NOMO-1 (cell line): Measurements from ENCODE around the gene FAM181B.

ENCODE experiments used
- DNase-seq, 2 experiments: peaks; one replicate each; lab custom pipeline; 2025; ENCODE audit not compliant: unreplicated experiment in 2 of 2; lab: John Stamatoyannopoulos, UW

FAM181B gene

DNA sequence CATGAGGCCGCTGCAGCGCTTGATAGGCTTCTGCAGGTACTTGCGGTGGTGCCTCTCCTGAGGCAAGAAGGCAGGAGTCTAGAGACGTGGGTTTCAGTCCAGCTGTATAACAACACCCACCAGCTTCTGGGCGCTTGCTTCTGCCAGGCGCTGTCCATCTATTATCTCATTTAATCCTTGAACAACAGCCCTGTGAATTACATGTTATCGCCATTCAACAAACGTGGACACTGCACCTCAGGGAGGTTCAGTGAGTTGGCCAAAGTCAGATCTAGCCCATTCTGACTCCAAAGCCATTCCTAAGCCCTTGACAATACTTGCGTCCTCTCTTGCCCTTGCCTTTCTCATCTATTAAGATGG is 436 bp upstream of the FAM181B start:
- DNase-seq, result no peak

DNA sequence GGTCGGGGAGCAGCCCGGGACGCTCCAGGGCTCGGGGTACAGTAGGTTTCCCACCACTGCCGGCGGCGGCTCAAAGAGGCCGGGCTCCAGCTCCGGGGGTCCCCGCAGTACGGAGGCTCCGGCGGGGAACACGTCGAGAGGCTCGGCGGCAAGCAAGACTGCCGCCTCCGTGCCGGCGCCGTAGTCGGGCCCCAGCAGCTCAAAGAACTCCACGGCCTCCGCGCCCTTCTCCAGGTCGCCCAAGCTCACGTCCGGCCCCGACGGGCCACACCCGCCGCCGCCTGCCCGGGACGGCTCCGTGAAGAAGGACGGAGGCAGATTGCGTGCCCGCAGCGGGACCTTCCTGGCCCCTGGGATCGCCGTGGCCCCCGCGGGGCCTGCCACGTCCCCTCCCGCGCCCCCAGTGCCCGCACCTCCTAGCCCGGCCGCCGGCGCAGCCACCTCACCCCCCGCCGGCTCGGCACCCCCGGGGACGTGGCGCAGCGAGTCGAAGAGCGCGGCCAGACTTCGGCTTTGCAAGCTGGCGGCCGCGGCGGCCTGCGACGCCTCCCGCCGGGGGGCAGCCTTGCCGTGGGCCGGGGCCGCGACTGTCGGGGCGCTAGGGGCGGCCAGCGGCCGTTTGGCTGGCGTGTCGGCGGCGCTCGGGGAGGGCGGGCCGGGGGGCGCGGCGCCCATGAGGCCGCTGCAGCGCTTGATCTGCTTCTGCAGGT is 775 bp downstream of the FAM181B start:
- DNase-seq, result peak in 1 of 2 experiments; percentile 32

DNA sequence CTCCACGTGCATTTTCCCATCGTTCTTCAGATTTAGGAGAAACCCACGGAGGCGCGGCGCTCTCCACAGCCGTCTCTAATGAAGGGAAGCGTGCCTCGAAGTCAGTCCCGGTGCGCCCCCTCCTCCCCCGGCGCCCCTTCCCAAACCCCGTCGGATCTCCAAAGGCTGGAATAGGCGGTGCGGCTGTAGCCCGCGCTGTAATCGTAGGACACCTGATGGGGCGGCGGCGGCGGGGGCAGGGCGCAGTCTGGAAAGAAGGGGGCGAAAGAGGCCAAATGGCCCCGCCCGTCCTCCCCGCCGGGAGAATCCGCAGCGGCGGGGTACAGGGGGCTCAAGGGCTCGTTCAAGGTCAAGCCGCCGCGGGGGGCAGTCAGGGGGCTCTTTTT is 1.3 kb downstream of the FAM181B start:
- DNase-seq, result no peak

DNA sequence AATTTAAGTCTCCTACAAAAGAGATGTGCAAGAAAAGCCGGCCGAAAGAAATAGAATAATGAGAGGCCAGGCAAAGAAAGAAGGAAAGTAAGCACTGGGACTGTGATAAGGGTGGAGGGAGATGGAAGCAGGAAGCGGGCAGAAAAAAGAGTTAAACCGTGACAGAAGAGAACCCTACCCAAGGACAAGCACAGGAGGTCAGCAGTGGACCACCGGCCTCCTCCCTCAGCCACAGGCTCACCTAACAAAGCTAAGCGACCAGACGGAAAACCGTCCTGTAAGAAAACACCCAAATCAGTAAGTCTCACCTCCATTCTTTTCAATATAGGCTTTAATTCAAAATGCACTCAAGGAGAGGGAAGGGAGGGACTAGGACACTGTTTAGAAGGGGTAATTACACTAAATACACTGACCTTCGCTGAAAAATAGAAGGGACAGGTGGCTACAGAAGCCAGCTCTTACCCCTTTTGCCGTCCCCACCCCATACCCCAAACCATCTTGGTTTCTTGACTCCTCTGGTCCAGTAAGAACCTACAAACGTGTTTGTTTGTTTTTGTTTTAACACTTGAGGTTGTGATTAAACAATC is 1.9 kb downstream of the FAM181B start:
- DNase-seq, result peak in 1 of 2 experiments; percentile 9

DNA sequence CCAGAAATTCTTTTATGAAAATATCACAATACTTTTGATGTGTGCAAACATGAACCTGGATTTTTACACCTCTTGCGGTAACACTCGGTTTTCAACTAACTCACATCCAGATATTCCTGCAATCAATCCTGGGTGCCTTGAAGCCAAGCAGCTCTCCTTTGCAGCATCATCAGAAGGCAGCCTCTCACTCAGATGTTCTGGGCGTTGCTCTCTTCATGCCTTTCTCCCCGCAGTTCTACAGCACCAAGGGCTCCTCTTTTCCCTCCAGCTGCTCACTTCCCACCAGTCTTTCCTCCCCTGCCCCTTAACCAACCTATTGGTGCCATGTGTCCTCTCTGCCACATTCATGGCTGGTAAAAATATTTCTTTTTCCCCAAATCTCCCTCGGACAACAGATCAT is 2.9 kb downstream of the FAM181B start:
- no peak for DNase-seq

DNA sequence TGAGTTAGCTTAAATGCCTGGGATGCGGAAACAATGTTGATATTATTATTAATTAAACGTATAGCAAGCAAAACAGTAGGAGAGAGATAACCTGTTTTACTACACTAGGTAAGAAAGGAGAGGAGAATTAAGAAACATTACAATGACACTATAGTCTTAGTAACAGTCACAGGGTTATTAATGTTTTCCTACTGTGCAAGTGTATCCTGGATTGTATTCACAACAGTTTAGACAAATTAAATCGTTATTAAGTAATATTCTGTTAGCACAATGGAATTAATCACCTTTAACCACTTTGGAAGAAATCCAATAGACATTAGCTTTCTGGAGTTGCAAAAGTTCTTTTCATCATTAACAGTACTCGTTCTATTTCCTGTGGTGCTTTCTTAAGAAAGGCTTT is 3.4 kb downstream of the FAM181B start:
- no peak for DNase-seq

DNA sequence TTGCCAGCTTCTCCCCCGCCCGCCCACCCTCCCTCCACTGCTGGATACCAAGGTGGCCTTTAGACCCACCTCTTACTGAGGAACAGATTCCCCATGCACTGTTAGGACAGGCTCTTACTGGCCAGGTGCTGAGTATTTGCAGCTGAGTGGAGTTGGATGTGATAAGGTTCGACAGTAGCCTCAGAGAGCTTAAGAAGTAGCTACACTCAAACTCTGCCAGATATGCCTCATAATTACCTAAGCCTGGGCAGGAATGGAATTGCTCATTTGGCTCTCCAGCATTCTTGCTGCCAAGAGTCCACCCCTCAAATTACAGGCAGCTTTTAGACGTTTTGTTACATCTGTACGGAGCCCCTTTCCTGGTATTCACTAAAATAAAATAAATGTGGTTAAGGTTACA is 9.6 kb downstream of the FAM181B start:
- no peak for DNase-seq

DNA sequence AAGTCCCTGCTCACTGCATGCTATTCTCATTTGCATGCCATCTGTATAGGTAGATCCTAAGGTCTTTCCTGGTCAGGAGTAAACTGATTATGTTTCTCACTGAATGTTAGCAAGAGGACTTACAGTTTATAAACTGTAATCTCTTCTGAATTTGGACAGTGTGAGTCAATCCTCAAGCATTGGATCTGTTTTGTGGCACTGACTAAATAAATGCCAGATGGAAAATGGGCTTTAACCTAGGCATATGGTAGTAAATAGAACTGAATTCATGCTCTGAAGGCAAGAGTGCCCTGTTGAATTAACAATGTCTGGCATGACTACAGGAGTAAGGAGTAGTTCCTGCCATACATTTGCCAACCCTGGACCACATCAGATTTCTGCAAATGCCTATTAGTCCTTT is 11.4 kb downstream of the FAM181B start:
- DNase-seq, result no peak

DNA sequence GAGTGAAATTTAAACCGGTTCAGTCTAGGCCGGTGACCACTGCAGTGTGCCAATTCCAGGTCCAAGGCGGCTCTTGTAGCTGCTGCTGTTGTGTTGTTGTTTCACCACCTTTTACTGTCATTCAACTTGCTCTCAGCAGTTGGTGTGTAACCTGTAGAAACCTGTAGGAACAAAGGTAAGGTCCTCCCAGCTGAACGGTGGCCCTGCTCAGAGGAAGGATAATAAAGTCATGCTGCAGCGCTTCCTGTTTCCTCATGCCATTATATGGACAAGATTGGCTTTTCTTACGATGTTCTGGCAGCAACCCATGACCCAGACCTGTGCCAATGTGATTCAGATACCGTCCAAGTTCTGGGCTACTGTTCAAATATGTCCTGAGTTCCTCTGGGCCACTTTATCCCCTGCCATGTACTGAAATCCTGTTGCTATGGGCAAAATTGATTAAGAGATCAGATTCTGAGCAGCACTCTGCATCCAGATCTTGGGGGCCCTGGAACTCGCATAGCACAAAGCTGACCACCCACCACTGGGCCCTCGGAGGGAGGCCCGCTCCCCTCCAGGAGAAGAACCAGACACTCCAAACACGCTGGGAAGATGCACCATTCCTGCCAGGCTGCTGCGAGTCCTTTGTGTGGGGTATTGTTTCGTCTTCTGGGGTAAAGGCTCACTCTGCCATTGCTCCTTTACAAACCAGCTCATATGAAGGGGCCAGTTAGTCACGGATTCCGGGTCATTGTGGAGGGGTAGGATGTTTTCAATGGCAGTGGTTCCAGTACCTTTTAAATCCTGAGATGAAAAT is 13.2 kb downstream of the FAM181B start:
- DNase-seq, result no peak

DNA sequence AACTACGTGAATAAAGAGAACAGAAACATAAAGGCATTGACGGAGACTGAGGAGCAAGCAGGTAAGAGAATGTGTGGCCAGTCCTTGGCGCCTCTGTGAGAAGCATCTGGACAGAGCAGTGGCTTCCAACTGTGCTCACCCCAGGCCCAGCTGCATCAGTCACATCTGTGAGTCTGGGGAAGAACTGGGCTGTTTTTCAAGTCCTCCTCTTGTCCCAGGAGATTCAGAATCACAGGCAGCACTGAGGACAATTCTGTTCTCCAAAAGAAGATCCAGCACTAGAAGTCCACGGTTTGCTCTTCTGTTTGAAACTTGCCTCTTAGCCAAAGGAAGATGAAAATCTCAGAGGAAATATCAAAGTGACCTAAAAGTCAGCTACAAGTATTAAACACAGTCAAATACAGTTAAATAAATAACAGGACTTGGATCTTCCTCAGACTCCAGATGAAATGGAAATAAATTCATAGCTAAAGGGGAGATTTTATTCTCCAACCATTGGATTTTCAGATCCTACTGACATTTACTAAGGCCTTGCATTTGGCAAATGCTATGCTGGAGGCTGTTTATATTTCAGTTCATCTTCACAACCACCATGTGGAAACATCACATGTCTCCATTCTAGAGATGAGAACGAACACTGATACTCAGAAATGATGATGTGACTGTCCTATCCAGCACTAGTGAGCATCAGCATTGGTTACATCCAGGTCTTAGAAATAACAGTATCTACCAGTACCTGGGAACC is 14.1 kb downstream of the FAM181B start:
- no peak for DNase-seq

DNA sequence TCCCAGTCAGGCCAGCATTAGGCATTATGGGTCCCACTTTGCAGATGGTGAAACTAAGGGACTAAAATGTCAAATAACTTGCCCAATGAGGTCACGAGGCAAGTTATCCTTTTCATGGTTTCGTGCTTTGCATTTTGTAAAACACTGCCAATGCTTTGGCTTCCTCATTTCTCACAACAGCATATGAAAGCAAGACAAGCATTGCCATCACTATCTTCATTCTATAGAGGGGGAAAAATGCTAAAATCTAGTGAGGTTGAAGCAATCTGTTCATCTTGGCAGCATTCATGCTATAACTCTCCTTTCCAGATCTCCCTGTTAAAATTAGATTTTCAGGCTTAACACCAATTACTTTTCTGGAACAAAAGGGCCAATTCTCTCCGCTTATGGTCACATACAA is 14.8 kb downstream of the FAM181B start:
- no peak for DNase-seq

DNA sequence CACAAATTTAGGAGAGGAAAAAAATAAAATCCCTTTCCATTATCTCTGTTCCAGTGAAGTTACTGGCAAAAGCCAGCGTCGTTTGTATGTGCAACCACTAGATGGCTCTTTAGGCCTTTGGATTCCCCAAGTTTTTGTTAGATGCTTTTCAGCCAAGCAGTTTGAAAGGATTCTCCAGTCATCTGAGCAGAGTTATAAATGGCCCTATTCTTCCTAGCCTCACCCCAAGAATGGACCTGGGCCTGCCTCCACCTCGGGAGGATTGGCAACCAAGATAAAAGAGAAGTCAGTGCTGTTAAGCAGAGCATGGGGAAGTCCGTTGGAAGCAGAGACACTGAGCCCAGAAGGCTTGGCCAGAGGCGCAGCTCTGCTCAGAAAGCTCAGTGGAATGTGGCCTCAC is 15.4 kb downstream of the FAM181B start:
- peak; percentile 15 to 38 for DNase-seq

DNA sequence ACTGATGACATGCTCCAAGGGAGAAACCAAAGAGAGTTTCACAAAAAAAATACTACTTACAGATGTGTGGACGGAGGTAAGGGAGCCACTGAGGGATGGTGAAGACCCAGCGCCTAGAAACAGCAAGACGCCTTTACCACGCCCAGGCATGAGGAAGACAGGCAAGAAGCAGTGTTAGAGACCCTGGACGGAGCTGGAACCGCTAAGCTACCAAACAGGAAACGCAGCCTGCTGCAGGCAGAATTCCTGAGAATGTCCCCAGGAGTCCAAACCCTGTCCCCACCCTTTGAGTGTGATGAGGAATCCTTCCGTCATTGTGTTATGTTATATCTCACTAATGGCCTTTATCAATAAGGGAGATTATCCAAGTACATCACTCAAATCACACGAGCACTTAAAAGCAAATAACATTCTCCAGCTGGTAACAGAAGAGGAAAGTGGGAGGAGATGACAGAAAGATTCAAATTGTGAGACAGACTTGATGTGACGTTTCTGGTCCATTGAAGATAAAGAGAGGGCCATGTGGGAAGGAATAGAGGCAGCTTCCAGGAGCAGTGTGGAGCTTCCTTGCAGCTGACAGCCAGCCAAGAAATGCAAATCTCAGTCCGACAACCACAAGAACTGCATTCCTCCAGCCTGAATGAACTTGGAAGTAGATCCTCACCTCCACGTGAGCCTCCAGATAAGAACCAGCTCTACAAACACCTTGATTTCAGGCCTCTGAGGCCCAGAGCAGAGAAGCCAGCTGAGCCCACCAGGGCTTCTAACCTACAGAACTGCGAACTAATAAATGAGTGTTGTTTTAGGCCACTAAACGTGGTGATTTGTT is 19.1 kb downstream of the FAM181B start:
- no peak for DNase-seq

DNA sequence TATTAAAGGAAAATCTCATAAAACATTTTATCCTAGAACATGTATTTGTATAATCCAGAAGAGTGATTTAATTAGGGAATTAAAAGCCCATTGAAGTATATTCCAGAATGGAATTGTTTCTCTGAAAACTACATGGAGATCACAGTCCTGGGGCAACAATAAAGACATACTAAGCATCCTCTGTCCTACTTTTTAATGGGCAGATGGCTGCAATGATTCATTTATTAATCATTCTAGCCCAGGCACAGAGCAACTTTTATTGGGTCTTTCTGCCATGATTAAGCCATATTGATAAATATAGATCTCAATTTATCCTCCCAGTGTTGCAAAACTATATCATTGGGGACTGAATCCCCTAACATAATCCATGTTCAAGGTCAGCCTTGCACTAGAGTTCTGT is 22.0 kb downstream of the FAM181B start:
- no peak for DNase-seq

DNA sequence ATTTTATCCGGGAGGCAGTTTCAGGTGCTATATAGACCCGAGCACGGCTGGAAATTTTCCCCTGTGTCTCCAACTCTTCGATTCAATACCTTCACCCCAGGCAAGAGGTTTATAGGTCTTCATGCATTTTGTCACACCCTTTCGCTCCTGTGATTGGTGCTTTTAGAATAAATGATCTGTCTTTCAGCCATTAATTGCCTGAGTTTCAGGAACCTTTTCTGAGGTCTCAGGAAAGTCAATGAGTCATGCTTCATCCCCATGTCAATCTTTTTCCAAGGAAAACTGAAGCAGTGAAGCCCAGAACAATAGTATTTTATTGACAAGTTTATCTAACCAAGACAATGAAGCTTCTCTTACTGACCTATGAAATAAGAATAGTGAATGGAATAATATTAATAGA is 29.9 kb downstream of the FAM181B start:
- DNase-seq, result no peak

DNA sequence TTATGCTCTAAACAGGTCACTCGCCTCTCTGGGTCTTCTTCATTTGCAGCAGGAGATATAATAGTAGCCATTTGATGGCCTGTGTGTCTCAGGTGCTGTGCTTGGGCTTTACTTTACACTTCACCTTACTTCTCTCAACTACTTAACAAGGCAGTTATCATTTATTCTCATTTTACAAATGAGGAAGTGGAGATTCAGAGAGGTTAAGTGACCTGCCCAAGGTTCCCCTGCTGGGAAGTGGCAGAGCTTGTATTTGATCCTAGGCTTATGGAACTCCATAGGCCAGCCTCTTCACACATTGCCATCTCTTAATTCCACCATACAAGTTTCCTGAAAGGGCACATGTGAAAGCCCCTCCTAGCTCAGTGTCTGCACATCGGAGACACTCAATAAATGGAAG is 30.4 kb downstream of the FAM181B start:
- DNase-seq, result peak in 1 of 2 experiments; percentile 1

DNA sequence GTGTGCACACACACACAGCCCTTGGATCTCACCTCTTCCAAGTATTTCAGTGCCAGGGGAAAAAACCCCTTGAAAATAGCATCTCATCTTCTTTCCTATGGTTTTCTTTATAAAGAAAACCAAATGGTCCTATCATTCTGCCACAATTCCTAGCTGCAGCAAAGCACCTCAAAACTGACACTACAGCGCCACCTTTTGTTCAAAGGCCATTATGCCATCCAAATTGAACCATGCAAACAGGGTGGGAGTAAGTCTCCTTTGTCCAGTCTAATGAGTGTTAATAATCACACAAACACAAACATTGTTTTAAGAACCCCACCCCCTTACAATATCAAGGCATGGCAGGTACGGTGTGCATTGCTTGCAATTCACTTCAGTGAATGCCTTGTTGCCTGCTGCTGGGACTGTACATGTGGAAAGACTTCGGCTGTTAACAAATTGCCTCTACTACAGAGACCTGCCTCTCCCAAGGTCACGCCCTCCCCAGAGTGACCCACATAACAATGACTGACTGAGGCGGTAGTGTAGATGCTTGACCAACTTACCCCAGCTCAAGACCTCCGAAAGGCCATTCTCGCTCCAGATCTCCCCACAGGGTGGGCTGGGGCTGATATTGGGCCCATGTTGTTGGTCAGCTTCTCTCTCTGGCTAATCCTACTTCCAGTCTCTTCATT is 31.7 kb downstream of the FAM181B start:
- peak; percentile 14 to 15 for DNase-seq

DNA sequence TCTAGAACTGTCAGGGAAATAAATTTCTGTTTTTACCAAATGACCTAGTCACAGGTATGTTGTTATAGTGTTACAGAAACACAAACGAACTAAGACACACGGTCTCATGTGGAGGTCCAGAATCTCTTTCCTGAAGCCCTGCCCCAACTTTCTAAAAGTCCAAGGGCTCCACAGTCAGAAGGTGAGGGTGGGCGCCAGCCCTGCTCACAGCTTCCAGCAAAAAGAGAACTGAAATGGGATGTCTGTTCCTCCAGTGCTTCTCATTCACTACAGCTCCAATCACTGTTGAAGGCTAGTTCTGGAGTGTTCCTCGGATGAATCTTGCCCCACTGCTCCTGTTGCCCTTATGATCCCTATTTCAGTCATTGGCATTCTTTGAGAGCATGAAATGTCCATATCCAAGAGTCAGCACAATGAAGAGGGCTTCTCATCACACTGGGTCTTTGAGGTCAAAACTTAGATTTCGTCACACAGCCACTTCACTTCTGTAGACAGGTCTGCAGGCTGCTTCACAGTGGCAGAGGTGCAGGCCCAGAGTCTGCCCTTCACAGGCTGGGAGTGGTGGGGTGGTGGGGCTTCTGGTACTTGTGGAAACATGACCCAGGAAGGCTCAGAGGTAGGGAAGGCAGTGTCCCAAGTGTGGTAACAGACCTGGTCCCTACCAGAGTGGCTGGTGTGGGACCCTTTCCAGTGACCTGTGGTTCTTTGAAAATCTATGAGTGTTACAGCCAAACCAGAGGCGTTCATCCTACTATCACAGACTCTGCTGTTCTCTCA is 34.9 kb downstream of the FAM181B start:
- no peak for DNase-seq

DNA sequence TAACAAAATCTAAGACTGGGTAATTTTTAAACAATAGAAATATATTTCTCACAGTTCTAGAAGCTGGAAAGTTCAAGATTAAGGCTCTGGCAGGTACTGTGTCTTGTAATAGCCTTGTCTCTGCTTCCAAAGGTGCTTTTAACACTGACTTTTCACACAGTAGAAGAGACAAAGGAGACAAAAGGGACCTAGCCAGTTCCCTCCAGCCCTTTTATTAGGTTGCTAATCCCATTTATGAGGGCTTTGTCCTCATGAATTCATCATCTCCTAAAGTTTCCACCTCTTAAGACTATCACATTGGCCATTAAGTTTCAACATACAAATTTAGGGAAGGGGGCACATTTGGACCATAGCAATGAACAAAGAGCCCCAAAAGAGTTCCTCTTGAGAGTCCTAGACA is 40.7 kb downstream of the FAM181B start:
- no peak for DNase-seq
